Stimulated activated memory B cell treated with anti-CD40 and anti-IgM and Interleukin-4, amounts not matched to agents 10 μg/mL and 1 μg/mL and 100 μg/mL, for 72 hours (primary cell): ENCODE results near the gene SLC10A2.

Experiments used
- ATAC-seq: fragments of 150-1000 bp; cut with Tn5 transposase; 2 replicates; pipeline ENCODE4 v1.10.0; 2021
- H3K27ac Mint-ChIP-seq: one replicate; pipeline ENCODE4 v1.8.0; 2022; ENCODE audit warnings: mild to moderate bottlenecking, mixed read lengths
- H3K27me3 Mint-ChIP-seq: one replicate; pipeline ENCODE4 v1.8.0; 2022; ENCODE audit warnings: mixed read lengths
- H3K36me3 Mint-ChIP-seq: one replicate; pipeline ENCODE4 v1.8.0; 2022; ENCODE audit warnings: mixed read lengths
- H3K4me1 Mint-ChIP-seq: one replicate; pipeline ENCODE4 v1.8.0; 2022; ENCODE audit warnings: mixed read lengths
- H3K4me3 Mint-ChIP-seq: one replicate; pipeline ENCODE4 v1.8.0; 2022; ENCODE audit warnings: mild to moderate bottlenecking, moderate library complexity, mixed read lengths
- H3K9me3 Mint-ChIP-seq: one replicate; pipeline ENCODE4 v1.8.0; 2022; ENCODE audit warnings: mixed read lengths

The SLC10A2 gene

GRCh38 chr13:103018556-103018955 is 47.7 kb downstream of the SLC10A2 start:
- Mint-ChIP-seq H3K36me3 (no peaks in the 10 kb centered on the region), H3K4me3 (no peak overlapping the region), H3K9me3 (peaks cover 7% of the 10 kb centered on the region), H3K27me3 (no peaks in the 10 kb centered on the region), H3K4me1 (no peaks in the 10 kb centered on the region), H3K27ac (no peak overlapping the region)
- no peak for ATAC-seq

GRCh38 chr13:103012646-103013045 is 53.6 kb downstream of the SLC10A2 start:
- H3K4me3 Mint-ChIP-seq: no peak overlapping the region
- ATAC-seq: no peak
- no peak overlapping the region for H3K27ac Mint-ChIP-seq
- no peaks in the 10 kb centered on the region for H3K27me3 Mint-ChIP-seq
- no peaks in the 10 kb centered on the region for H3K36me3 Mint-ChIP-seq
- no peaks in the 10 kb centered on the region for H3K4me1 Mint-ChIP-seq
- H3K9me3 Mint-ChIP-seq: no peaks in the 10 kb centered on the region

- Mint-ChIP-seq H3K27me3 (no peaks in the 10 kb centered on the region), H3K4me3 (no peak overlapping the region), H3K27ac (no peak overlapping the region), H3K36me3 (no peaks in the 10 kb centered on the region), H3K9me3 (no peaks in the 10 kb centered on the region), H3K4me1 (peaks cover 5% of the 10 kb centered on the region)
- ATAC-seq: no peak
These were observed 57.0 kb downstream of the SLC10A2 start for GRCh38 chr13:103009051-103009840.

GRCh38 chr13:103007427-103007762 is 58.8 kb downstream of the SLC10A2 start:
- ATAC-seq: peak; percentile 4
- H3K4me3 Mint-ChIP-seq: no peak overlapping the region
- no peaks in the 10 kb centered on the region for H3K27me3 Mint-ChIP-seq
- H3K27ac Mint-ChIP-seq: no peak overlapping the region
- H3K4me1 Mint-ChIP-seq: peaks cover 5% of the 10 kb centered on the region
- H3K9me3 Mint-ChIP-seq: no peaks in the 10 kb centered on the region
- no peaks in the 10 kb centered on the region for H3K36me3 Mint-ChIP-seq

GRCh38 chr13:103006641-103007426 is 59.4 kb downstream of the SLC10A2 start:
- no peaks in the 10 kb centered on the region for H3K36me3 Mint-ChIP-seq
- ATAC-seq: peak; percentile 39
- H3K27me3 Mint-ChIP-seq: no peaks in the 10 kb centered on the region
- no peaks in the 10 kb centered on the region for H3K9me3 Mint-ChIP-seq
- no peak overlapping the region for H3K4me3 Mint-ChIP-seq
- no peak overlapping the region for H3K27ac Mint-ChIP-seq
- H3K4me1 Mint-ChIP-seq: peaks cover 5% of the 10 kb centered on the region

GRCh38 chr13:103004661-103005345 is 61.4 kb downstream of the SLC10A2 start:
- peaks cover 5% of the 10 kb centered on the region for H3K4me1 Mint-ChIP-seq
- no peaks in the 10 kb centered on the region for H3K36me3 Mint-ChIP-seq

GRCh38 chr13:103003631-103004030 is 62.6 kb downstream of the SLC10A2 start:
- H3K4me3 Mint-ChIP-seq: no peak overlapping the region
- no peaks in the 10 kb centered on the region for H3K36me3 Mint-ChIP-seq
- H3K9me3 Mint-ChIP-seq: peaks cover 3% of the 10 kb centered on the region
- H3K27ac Mint-ChIP-seq: no peak overlapping the region
- H3K4me1 Mint-ChIP-seq: peaks cover 5% of the 10 kb centered on the region
- H3K27me3 Mint-ChIP-seq: no peaks in the 10 kb centered on the region
- ATAC-seq: no peak

More at GRCh38 chr13:103004661-103005345, 61.4 kb downstream of the SLC10A2 start:
- Mint-ChIP-seq H3K9me3 (peaks cover 3% of the 10 kb centered on the region), H3K27me3 (no peaks in the 10 kb centered on the region), H3K4me3 (no peak overlapping the region), H3K27ac (no peak overlapping the region)
- ATAC-seq: no peak

- Mint-ChIP-seq H3K36me3 (no peaks in the 10 kb centered on the region), H3K4me3 (no peak overlapping the region), H3K9me3 (peaks cover 3% of the 10 kb centered on the region), H3K27me3 (no peaks in the 10 kb centered on the region), H3K27ac (no peak overlapping the region), H3K4me1 (peaks cover 5% of the 10 kb centered on the region)
- ATAC-seq: no peak
These were observed 63.9 kb downstream of the SLC10A2 start for GRCh38 chr13:103002279-103002678.

GRCh38 chr13:103000157-103000556 is 66.1 kb downstream of the SLC10A2 start:
- Mint-ChIP-seq H3K4me1 (no peaks in the 10 kb centered on the region), H3K4me3 (no peak overlapping the region), H3K27me3 (no peaks in the 10 kb centered on the region), H3K36me3 (no peaks in the 10 kb centered on the region), H3K9me3 (peaks cover 9% of the 10 kb centered on the region), H3K27ac (no peak overlapping the region)
- no peak for ATAC-seq

GRCh38 chr13:102999499-102999898 is 66.7 kb downstream of the SLC10A2 start:
- no peaks in the 10 kb centered on the region for H3K4me1 Mint-ChIP-seq
- H3K36me3 Mint-ChIP-seq: no peaks in the 10 kb centered on the region
- no peak overlapping the region for H3K27ac Mint-ChIP-seq
- H3K4me3 Mint-ChIP-seq: no peak overlapping the region
- peaks cover 9% of the 10 kb centered on the region for H3K9me3 Mint-ChIP-seq
- ATAC-seq: no peak
- H3K27me3 Mint-ChIP-seq: no peaks in the 10 kb centered on the region
